AG04450 (cell line): ENCODE results near the gene OMG. TPM values are rescaled to one million over a fixed set of nuclear protein-coding genes. Genes with fewer than 3 reads are reported as not detected.

Source experiments
- CTCF ChIA-PET: fragments of 300-600, 350-600 bp; formaldehyde crosslinking; extraction: SDS; loops from one replicate; lab custom pipeline; 2022; ENCODE audit warnings: antibody characterized with exemption, inconsistent platforms; lab: Charles Lee
- POLR2A ChIA-PET: fragments of 350-600 bp; formaldehyde crosslinking; extraction: SDS; loops from one replicate; lab custom pipeline; 2021; ENCODE audit warnings: antibody characterized with exemption, inconsistent platforms; lab: Yijun Ruan, JAX
- DNase-seq: peaks from one replicate; pipeline ENCODE4 v3.0.0-alpha.2; 2011; ENCODE audit warnings: low read depth, low spot score
- H3K27ac ChIP-seq: one replicate; pipeline ENCODE4 v1.5.1; 2012; ENCODE audit warnings: low read depth, low read length, control low read depth
- H3K27me3 ChIP-seq: one replicate; pipeline ENCODE4 v1.6.0; 2012; ENCODE audit warnings: low read length; ENCODE audit not compliant: control insufficient read depth, insufficient read depth
- H3K4me3 ChIP-seq: 2 replicates; pipeline ENCODE4 v1.5.1; 2011; ENCODE audit warnings: mild to moderate bottlenecking, low read depth, low read length, control low read depth
- H3K9me3 ChIP-seq: 2 replicates; pipeline ENCODE4 v1.5.1; 2012; ENCODE audit warnings: low read length; ENCODE audit not compliant: control insufficient read depth, insufficient read depth
- polyA plus RNA-seq: library from polyadenylated mRNA; depleted of rRNA; stranded (reverse); fragments of >200 nt; gene quantifications from 2 replicates; pipeline ENCODE4 v1.2.3, GENCODE V29; 2011
- TF ChIP-seq, protein P1 (sequence below): IDR thresholded peaks from 2 replicates; pipeline ENCODE4 v1.5.1; 2011; ENCODE audit warnings: low read depth, low read length, control low read depth, inconsistent platforms

The OMG gene
- polyA plus RNA-seq, 1 experiment, result 1.8 TPM

DNA sequence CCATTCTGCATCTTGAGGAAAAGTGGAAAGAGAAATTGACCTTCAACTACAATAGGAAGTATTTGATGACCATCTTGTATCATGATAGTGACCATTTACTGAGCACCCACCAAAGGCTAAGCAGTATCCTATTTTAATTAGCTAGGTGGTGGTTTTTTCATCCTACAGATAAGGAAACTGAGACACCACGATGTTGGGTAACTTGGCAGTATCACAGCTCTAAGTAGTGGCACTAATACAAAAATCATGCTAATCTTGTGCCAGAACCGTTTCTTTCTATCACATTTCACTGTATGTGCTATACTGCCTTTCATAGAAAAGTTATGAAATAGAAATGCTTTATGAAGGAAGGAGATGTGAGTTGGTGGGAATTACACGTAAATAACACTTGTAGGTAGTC, 14.5 kb upstream of the OMG start:
- TF ChIP-seq, protein P1, sequence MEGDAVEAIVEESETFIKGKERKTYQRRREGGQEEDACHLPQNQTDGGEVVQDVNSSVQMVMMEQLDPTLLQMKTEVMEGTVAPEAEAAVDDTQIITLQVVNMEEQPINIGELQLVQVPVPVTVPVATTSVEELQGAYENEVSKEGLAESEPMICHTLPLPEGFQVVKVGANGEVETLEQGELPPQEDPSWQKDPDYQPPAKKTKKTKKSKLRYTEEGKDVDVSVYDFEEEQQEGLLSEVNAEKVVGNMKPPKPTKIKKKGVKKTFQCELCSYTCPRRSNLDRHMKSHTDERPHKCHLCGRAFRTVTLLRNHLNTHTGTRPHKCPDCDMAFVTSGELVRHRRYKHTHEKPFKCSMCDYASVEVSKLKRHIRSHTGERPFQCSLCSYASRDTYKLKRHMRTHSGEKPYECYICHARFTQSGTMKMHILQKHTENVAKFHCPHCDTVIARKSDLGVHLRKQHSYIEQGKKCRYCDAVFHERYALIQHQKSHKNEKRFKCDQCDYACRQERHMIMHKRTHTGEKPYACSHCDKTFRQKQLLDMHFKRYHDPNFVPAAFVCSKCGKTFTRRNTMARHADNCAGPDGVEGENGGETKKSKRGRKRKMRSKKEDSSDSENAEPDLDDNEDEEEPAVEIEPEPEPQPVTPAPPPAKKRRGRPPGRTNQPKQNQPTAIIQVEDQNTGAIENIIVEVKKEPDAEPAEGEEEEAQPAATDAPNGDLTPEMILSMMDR, result no peak
- H3K9me3 ChIP-seq, result no peaks in the 10 kb centered on the region
- CTCF ChIA-PET, result no interaction called here
- H3K4me3 ChIP-seq, result no peak overlapping the region
- DNase-seq, result no peak
- POLR2A ChIA-PET, result no interaction called here
- H3K27ac ChIP-seq, result no peak overlapping the region
- no peaks in the 10 kb centered on the region for H3K27me3 ChIP-seq

DNA sequence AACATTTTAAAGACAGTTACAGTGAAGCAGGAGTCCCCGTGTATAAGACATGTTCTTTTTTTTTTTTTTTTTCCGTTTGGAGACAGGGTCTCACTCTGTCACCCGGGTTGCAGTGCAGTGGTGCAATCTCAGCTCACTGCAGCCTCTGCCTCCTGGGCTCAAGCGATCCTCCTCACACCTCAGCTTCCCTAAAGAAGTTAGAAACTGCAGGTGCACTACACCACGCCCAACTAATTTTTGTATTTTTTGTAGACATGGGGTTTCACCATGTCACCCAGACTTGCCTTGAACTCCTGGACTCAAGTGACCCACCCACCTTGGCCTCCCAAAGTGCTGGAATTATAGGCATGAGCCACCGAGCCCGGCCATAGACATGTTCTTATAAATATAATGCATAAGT, 13.8 kb upstream of the OMG start:
- POLR2A ChIA-PET, result no interaction called here
- H3K27me3 ChIP-seq, result no peaks in the 10 kb centered on the region

DNA sequence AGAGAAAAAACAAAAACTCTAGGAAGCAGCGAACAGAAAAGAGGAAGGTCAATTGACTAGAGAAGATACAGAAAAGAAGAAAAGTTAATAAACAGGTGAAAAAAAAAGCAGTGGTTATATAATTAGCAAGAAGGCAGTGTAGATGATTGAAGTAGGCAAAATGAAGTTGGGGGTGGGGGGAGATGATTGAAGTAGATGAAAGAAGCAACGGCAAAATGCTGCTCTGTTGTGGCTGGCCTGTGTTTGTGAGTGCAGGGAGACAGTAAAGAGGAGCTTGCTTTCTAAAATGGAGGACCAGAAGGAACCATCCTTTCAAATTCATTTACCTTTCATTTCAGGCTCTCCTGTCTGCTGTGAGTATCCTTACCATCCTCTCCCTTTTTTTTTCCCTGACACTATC, 13.2 kb upstream of the OMG start:
- CTCF ChIA-PET, result no interaction called here
- Histone ChIP-seq H3K4me3 (no peak overlapping the region), H3K9me3 (no peaks in the 10 kb centered on the region), H3K27me3 (no peaks in the 10 kb centered on the region), H3K27ac (no peak overlapping the region)
- TF ChIP-seq, protein P1, result no peak
- DNase-seq, result no peak
- POLR2A ChIA-PET, result no interaction called here

More for the DNA sequence above, 13.8 kb upstream of the OMG start:
- H3K4me3 ChIP-seq, result no peak overlapping the region
- DNase-seq, result no peak
- TF ChIP-seq, protein P1, result no peak
- CTCF ChIA-PET, result no interaction called here
- no peak overlapping the region for H3K27ac ChIP-seq
- no peaks in the 10 kb centered on the region for H3K9me3 ChIP-seq

GRCh38 chr17:31309556-31309955, 12.5 kb upstream of the OMG start:
- TF ChIP-seq, protein P1, result no peak

DNA sequence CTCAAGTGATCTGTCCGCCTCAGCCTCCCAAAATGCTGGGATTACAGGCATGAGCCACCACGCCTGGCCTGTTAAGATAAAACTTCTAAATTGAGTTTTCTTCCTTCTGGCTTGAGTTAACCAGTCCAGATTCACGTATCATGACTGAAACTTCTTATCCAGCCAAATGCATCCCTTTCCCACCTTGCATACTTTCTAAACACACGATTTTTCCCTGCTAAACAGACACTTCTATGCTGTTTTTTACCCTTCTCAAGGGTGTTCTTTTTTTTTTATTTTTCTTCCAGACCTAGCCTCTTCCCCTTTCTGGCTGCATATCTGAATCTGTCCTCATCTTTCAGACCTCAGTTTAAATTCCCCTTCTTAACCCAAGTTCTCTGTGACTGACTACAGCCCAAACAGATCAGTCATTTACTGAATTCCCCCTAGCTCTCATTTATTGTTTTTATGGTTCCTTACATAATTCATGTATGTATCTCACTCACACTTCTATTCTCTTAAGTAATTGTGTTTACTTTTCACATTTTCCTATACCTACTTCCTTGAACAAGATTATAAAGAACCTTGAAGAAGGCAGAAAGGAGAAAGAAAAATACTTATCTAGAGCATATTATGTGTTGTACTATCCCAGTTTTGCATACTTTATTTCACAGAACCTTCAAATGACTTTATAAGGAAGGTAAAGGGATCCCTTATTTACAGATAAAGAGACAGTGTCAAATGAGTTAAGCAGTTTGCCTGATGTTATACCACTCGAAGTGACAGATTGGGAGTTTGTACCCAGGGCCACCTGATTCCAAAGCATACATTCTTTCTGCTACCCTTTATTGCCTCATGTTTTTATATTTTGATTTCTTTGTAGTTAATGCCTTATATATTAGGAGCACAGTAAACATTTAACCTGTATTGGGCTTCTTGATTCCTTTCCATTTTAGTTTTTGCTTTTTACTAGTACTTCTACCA, 11.6 kb upstream of the OMG start:
- DNase-seq, result no peak
- H3K9me3 ChIP-seq, result no peaks in the 10 kb centered on the region
- POLR2A ChIA-PET, result no interaction called here
- no peak overlapping the region for H3K27ac ChIP-seq
- CTCF ChIA-PET, result no interaction called here
- no peak overlapping the region for H3K4me3 ChIP-seq
- TF ChIP-seq, protein P1, result no peak
- no peaks in the 10 kb centered on the region for H3K27me3 ChIP-seq

More at GRCh38 chr17:31309556-31309955, 12.5 kb upstream of the OMG start:
- Histone ChIP-seq H3K9me3 (no peaks in the 10 kb centered on the region), H3K27ac (no peak overlapping the region), H3K27me3 (no peaks in the 10 kb centered on the region), H3K4me3 (no peak overlapping the region)
- ChIA-PET CTCF (no interaction called here), POLR2A (no interaction called here)
- no peak for DNase-seq
